ENCODE measurements around the gene OGDH. TPM values are rescaled to one million over a fixed set of nuclear protein-coding genes. Genes with fewer than 3 reads are reported as not detected.

Gene OGDH
- total RNA-seq, 1 donor from 2014 or later = 664 TPM

Other genes with a start within 250 kb of the OGDH start
- gene NUDCD3, start 116.0 kb upstream of the OGDH start, total RNA-seq = 107 TPM
- gene NPC1L1, start 65.3 kb upstream of the OGDH start, total RNA-seq = 0.13 TPM
- gene DDX56, start 32.7 kb upstream of the OGDH start, total RNA-seq = 25.4 TPM
- 47.6 TPM for gene TMED4, start 24.4 kb upstream of the OGDH start, total RNA-seq
- 54.1 TPM for gene ZMIZ2, start 142.2 kb downstream of the OGDH start, total RNA-seq
- gene PPIA, start 190.1 kb downstream of the OGDH start, total RNA-seq = 471 TPM
- 257 TPM for gene H2AZ2, start 241.5 kb downstream of the OGDH start, total RNA-seq

Data from Right ventricle myocardium superior (tissue), 1 donor.